ENCODE data around the gene POTEJ.
"Not testable (repeated sequence)": the region's sequence is repeated elsewhere in the genome, so short reads cannot be mapped to it uniquely, and the experiment has no call there.

The POTEJ gene

DNA sequence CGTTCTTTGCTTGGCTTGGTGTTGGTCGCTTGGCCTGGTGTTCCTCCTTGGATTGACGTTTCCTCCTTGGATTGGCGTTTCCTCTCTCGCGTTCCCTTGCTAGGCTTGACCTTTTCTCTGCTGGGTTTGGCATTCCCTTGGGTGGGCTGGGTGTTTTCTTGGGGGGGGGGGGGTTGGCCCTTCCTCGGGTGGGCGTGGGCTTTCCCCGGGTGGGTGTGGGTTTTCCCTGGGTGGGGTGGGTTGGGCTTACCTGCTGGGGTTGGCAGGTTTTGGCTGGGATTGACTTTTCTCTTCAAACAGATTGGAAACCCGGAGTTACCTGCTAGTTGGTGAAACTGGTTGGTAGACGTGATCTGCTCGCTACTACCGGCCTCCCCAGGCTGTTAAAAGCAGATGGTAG, at the start of gene POTEJ:
Gene POTEJ, plus strand, starts transcription at position 301 of the 400 bp plus-strand sequence. Its CDS starts 93 bp downstream, at position 394.
- DNase-seq (ENCODE audit: low read depth, low spot score): not testable (repeated sequence)

DNA sequence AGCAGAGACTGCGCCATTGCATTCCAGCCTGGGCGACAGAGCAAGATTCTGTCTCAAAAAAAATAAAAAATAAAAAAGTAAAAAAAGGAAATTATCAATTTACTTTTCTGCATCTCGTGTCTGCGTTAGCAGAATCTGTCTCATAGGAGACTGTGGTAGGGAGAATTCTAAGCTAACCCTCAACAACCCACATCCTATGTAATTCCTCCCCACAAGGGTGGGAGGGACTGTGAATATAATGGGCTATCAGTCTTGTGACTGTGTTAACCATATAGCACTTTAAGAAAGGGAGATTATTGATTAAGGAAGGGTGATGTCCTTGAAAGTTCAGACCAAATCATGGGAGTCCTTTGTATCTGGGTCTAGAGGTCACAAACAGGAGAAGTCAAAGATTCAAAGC, 45.1 kb upstream of the POTEJ start:
- not testable (repeated sequence) for DNase-seq (ENCODE audit: low read depth, low spot score)

- DNase-seq (ENCODE audit: low read depth, low spot score): not testable (repeated sequence)
These were observed 39.3 kb upstream of the POTEJ start for GRCh38 chr2:130571929-130572328.

DNA sequence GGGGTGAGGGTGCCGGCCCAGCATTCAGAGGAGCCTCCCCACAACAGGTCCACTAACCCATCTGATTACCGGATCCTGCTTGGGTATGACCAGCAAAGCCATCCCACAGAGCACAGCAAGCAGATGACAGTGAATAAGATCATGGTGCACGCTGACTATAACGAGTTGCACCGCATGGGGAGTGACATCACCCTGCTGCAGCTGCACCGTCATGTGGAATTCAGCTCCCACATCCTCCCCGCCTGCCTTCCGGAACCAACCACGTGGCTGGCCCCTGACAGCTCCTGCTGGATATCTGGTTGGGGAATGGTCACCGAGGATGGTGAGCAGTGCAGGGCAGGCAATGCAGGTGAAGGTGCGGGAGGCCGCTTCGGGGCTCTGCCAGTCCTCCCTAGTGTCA, 37.0 kb upstream of the POTEJ start:
- DNase-seq (ENCODE audit: low read depth, low spot score): not testable (repeated sequence)

GRCh38 chr2:130576209-130576784, 34.9 kb upstream of the POTEJ start:
- not testable (repeated sequence) for DNase-seq (ENCODE audit: low read depth, low spot score)

DNA sequence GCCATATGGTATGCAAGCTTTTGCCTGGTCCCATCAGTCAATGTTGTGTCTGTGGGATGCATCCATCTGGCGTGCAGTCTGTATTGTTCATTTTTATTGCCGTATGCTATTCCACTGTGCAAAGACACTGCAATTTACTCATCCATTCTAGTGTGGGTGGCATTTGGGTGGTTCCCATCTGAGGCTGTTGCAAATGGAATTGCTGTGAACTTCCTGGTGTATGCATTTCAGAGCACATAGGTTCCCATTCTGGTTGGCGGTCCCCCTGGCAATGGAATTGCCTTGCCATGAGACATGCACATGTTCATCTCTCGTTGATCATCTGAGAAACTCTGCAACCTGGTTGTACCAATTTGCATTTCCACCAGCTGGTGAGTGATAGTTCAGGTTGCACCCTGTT, 33.7 kb upstream of the POTEJ start:
- DNase-seq (ENCODE audit: low read depth, low spot score): not testable (repeated sequence)

GRCh38 chr2:130579121-130579520, 32.1 kb upstream of the POTEJ start:
- not testable (repeated sequence) for DNase-seq (ENCODE audit: low read depth, low spot score)

- not testable (repeated sequence) for DNase-seq (ENCODE audit: low read depth, low spot score)
These were observed 29.7 kb upstream of the POTEJ start for GRCh38 chr2:130581491-130581890.

DNA sequence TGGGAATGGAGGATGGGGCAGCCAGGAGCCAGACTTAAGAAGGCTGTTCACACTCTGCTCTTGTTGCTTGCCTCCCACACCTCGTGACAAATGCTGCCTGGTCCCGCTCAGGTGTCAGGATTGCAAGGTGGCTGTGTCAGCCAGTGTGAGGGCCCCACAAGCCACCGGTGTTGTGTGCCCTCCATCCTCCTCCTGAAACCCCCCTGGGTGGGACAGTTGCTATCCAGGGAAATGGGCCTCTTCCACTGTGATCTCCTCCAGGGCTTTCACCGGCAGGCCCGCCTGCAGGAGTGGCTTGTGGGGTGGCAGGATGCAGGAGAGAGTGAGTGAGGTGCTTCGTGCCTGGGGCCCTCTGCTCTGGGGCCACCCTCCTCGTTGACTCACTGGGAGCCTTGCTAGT, 28.3 kb upstream of the POTEJ start:
- DNase-seq (ENCODE audit: low read depth, low spot score): not testable (repeated sequence)

DNA sequence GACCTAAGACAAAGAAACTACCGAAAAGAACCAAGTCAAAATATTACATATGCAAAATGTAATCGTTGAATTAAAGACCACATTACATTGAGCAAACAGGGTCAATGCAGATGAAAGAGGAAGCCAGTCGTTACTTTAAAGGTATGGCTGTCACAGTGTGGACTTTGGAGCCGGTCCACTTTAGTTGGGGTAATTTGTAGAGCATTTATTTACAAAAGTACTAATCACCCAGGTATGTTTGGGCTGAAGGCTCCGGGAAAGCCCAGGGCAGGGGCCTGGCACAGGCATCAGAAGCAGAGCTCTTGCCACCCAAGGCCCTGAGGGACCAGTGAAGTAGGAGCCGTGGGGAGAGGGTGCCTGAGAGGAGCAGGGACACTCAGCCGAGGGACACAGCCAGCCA, 27.7 kb upstream of the POTEJ start:
- not testable (repeated sequence) for DNase-seq (ENCODE audit: low read depth, low spot score)

GRCh38 chr2:130584726-130585125, 26.5 kb upstream of the POTEJ start:
- not testable (repeated sequence) for DNase-seq (ENCODE audit: low read depth, low spot score)

GRCh38 chr2:130588688-130589458, 22.4 kb upstream of the POTEJ start:
- not testable (repeated sequence) for DNase-seq (ENCODE audit: low read depth, low spot score)

GRCh38 chr2:130590170-130590841, 20.9 kb upstream of the POTEJ start:
- not testable (repeated sequence) for DNase-seq (ENCODE audit: low read depth, low spot score)

- not testable (repeated sequence) for DNase-seq (ENCODE audit: low read depth, low spot score)
These were observed 20.3 kb upstream of the POTEJ start for GRCh38 chr2:130590842-130591359.

GRCh38 chr2:130592791-130593414, 18.3 kb upstream of the POTEJ start:
- not testable (repeated sequence) for DNase-seq (ENCODE audit: low read depth, low spot score)

DNA sequence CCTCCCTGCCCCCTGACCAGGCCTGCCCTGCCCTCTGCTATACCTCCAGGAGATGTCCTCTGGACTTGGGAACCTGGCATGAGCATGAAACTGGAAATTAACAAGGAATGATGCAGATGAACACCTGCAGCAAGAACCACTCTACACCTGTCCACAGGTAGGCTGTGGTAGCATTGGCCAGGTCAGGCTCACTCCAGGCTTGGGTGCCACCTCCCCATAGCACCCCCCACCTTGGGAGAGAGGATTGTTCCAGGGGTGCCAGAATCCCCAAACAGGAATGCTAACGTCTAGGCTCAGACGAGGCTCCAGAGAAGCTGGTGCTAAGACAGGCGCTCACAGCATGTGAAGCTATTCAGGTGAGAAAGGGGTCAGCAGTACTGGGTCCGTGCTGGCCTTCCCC, 17.2 kb upstream of the POTEJ start:
- not testable (repeated sequence) for DNase-seq (ENCODE audit: low read depth, low spot score)

DNA sequence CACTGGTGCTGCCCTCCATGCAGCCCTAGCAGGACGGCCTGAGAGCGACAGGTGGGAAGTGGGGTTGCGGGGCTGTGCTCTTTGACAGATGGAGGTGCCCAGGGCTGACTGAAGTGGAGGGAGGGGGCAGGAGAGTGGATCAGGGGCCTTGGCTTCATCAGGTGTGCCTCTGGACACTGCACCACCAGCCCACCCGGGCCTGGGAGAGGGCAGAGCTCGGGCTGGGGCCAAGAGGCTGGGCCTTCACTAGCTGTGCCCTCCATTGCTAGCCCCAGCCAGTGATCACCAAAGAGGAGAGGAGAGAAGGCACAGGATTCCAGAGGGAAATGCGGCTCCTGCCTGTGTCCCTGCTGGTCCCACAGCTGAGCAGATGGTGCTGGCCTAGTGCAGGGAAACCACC, 14.5 kb upstream of the POTEJ start:
- DNase-seq (ENCODE audit: low read depth, low spot score): not testable (repeated sequence)

- DNase-seq (ENCODE audit: low read depth, low spot score): not testable (repeated sequence)
These were observed 13.2 kb upstream of the POTEJ start for GRCh38 chr2:130597994-130598393.

DNA sequence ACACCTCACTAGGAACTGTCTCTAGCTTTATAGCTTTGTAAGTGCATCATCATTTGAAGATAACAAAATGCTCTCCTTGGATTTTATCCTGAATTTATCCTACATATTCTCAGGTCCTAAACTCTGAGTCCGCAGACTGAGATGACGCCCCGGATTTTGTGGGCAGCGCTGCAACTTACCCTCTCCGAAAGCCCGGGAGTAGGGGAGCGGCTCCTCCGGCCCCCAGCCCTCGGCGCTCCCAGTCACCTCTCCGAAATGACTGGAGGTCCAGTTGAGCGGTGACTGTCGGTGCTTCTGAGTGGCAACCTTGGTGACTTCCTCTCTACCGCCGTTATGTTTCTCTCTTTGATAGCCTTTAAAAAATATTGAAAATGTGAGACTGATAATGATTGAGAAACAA, 12.8 kb upstream of the POTEJ start:
- not testable (repeated sequence) for DNase-seq (ENCODE audit: low read depth, low spot score)

DNA sequence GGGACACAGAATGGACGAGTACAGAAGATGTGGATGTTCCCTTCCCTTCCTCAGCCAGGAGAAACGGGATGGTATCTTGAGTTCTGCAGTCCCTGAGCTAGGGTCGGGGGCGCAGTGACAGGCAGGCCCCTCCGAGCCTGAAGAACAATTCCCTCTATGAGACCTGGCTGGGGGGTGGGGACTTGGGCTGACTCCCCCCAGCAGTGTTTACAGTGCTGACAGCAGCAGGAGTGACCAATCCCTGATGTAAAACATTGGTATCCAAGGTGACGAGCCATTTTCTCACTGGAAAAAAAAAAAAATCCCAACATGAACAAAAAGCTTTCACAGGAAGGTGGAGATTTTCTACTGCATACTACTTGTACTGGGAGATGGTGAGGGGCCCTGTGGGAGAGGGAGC, 11.8 kb upstream of the POTEJ start, which contains the start of gene CFC1:
Gene CFC1, minus strand, starts transcription at position 183 of the 400 bp plus-strand sequence. CDS start 288 bp downstream, outside the sequence.
- not testable (repeated sequence) for DNase-seq (ENCODE audit: low read depth, low spot score)

DNA sequence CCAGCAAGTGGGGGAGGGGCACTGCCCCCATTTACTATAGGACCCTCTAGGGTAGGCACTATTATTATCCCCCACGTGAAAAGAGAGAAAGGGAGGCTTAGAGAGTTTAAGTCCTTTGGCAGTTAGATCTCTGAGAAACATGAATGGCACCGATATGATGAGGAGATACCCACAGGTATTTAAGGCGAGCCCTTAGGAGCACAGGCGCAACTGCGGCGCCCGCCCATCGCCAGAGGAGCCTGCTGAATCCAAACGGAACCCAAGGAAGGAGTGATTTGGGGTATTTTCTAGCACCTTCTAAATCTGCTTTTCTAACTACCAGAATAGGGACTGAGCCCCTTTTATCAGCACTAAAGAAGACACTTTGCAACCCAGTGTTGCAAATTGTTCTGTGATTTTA, 11.3 kb upstream of the POTEJ start:
- not testable (repeated sequence) for DNase-seq (ENCODE audit: low read depth, low spot score)
